GM23338 (cell line): Measurements from ENCODE around the gene PDIA6. TPM values are rescaled to one million over a fixed set of nuclear protein-coding genes. Genes with fewer than 3 reads are reported as not detected.
A peak's percentile ranks its signal among the peaks of the same experiment; 100 is the strongest.

ENCODE experiments used
- ATAC-seq: fragments of 200-7000 bp; cut with Tn5 transposase; 3 replicates; pipeline ENCODE4 v1.9.1; 2020
- DNase-seq: peaks from one replicate; pipeline ENCODE4 v3.0.0-alpha.2; 2015; ENCODE audit warnings: low spot score
- H2AFZ ChIP-seq: fragments of 200-600 bp; sonication (generic); 2 replicates; pipeline ENCODE4 v1.8.0; 2016; ENCODE audit warnings: antibody characterized with exemption, mild to moderate bottlenecking, moderate library complexity
- H3F3A ChIP-seq: fragments of 200-600 bp; sonication (generic); replicated peaks from 2 replicates; pipeline ENCODE4 v1.8.0; 2017; ENCODE audit warnings: antibody characterized with exemption, mixed run types, low read depth
- H3K27ac ChIP-seq: fragments of 200-600 bp; sonication (generic); 2 replicates; pipeline ENCODE4 v1.6.1; 2016; ENCODE audit warnings: low read depth
- H3K27me3 ChIP-seq: fragments of 200-600 bp; sonication (generic); 2 replicates; pipeline ENCODE4 v1.8.0; 2016; ENCODE audit warnings: mild to moderate bottlenecking, mixed run types, moderate library complexity; ENCODE audit not compliant: insufficient read depth
- H3K36me3 ChIP-seq: fragments of 200-600 bp; sonication (generic); 2 replicates; pipeline ENCODE4 v1.8.0; 2016; ENCODE audit warnings: mild to moderate bottlenecking; ENCODE audit not compliant: insufficient read depth
- H3K4me1 ChIP-seq: fragments of 200-600 bp; sonication (generic); 2 replicates; pipeline ENCODE4 v1.8.0; 2016; ENCODE audit warnings: mild to moderate bottlenecking, moderate library complexity; ENCODE audit not compliant: insufficient read depth
- H3K4me2 ChIP-seq: fragments of 200-600 bp; sonication (generic); 2 replicates; pipeline ENCODE4 v1.7.1; 2017; ENCODE audit warnings: mixed run types
- H3K4me3 ChIP-seq: fragments of 200-600 bp; sonication (generic); 2 replicates; pipeline ENCODE4 v1.6.1; 2016; ENCODE audit warnings: mixed run types
- H3K79me2 ChIP-seq: fragments of 200-600 bp; sonication (generic); replicated peaks from 2 replicates; pipeline ENCODE4 v1.8.0; 2017; ENCODE audit warnings: mild to moderate bottlenecking; ENCODE audit not compliant: insufficient read depth
- H3K9me2 ChIP-seq: fragments of 200-600 bp; sonication (generic); 2 replicates; pipeline ENCODE4 v1.8.0; 2017; ENCODE audit not compliant: insufficient read depth
- H4K20me1 ChIP-seq: fragments of 200-600 bp; sonication (generic); replicated peaks from 2 replicates; pipeline ENCODE4 v1.8.0; 2017; ENCODE audit warnings: mild to moderate bottlenecking; ENCODE audit not compliant: insufficient read depth
- H3K27ac Mint-ChIP-seq: 2 replicates; pipeline ENCODE4 v1.8.0; 2020; ENCODE audit warnings: inconsistent platforms, mild to moderate bottlenecking, moderate library complexity, mixed read lengths
- H3K27me3 Mint-ChIP-seq: 3 replicates; pipeline ENCODE4 v1.8.0; 2022; ENCODE audit warnings: low read depth, mild to moderate bottlenecking, moderate library complexity, mixed read lengths, inconsistent platforms; ENCODE audit not compliant: insufficient read depth, poor library complexity
- H3K36me3 Mint-ChIP-seq: 3 replicates; pipeline ENCODE4 v1.8.0; 2021; ENCODE audit warnings: low read depth, mild to moderate bottlenecking, inconsistent platforms, moderate library complexity, mixed read lengths
- H3K4me1 Mint-ChIP-seq: 3 replicates; pipeline ENCODE4 v1.8.0; 2020; ENCODE audit warnings: mild to moderate bottlenecking, inconsistent platforms, mixed read lengths
- H3K4me3 Mint-ChIP-seq: 3 replicates; pipeline ENCODE4 v1.8.0; 2021; ENCODE audit warnings: moderate library complexity, mild to moderate bottlenecking, inconsistent platforms, mixed read lengths
- H3K9me3 Mint-ChIP-seq: 3 replicates; pipeline ENCODE4 v1.8.0; 2020; ENCODE audit warnings: moderate library complexity, mild to moderate bottlenecking, inconsistent platforms, mixed read lengths
- CREB1 ChIP-seq: fragments of 250-450 bp; sonication (Bioruptor Pico); IDR thresholded peaks from 2 replicates; pipeline ENCODE4 v1.5.0; 2020; ENCODE audit warnings: low read depth, mild to moderate bottlenecking, moderate library complexity
- POLR2AphosphoS5 ChIP-seq: IDR thresholded peaks from 2 replicates; pipeline ENCODE4 v1.6.1; 2016; ENCODE audit warnings: antibody characterized with exemption, low read depth
- long read RNA-seq: library from polyadenylated mRNA; unstranded; transcript quantifications from one replicate; pipeline ENCODE4 v2.0.0, GENCODE V29; 2020; ENCODE audit not compliant: unreplicated experiment
- polyA plus RNA-seq: library from polyadenylated mRNA; unstranded; fragments of >200 nt; fragmentation: Nextera tagmentation; extraction: Ambion mirVana; gene quantifications from 2 replicates; pipeline ENCODE4 v1.2.1, GENCODE V29; 2016
- total RNA-seq: library from RNA; depleted of rRNA; stranded (reverse); fragments of >200 nt; shearing (Covaris generic); gene quantifications from 2 replicates; pipeline ENCODE4 v1.2.3, GENCODE V29; 2014; rRNA removed
- TF ChIP-seq, protein P1 (sequence below), 2 experiments: fragments of 200-600 bp in 1 of 2; sonication (generic) in 1 of 2; conservative IDR thresholded peaks; 2 replicates each; pipeline versions ENCODE4 v1.5.1 to v1.6.1; 2016 to 2017; ENCODE audit warnings: antibody characterized with exemption in 2 of 2, low read depth in 2 of 2, mild to moderate bottlenecking in 2 of 2, moderate library complexity in 1 of 2
- TF ChIP-seq, protein P2 (sequence below): IDR thresholded peaks from 2 replicates; pipeline ENCODE4 v1.6.1; 2016; ENCODE audit warnings: antibody characterized with exemption

The PDIA6 gene, protein sequence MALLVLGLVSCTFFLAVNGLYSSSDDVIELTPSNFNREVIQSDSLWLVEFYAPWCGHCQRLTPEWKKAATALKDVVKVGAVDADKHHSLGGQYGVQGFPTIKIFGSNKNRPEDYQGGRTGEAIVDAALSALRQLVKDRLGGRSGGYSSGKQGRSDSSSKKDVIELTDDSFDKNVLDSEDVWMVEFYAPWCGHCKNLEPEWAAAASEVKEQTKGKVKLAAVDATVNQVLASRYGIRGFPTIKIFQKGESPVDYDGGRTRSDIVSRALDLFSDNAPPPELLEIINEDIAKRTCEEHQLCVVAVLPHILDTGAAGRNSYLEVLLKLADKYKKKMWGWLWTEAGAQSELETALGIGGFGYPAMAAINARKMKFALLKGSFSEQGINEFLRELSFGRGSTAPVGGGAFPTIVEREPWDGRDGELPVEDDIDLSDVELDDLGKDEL
- total RNA-seq (374 and 382 TPM in 2 replicates), polyA plus RNA-seq (284 and 331 TPM in 2 replicates)
- long read RNA-seq, transcript PDIA6-201 (13 exons, 2,338 nt), result major isoform, 568 of 656 reads
- long read RNA-seq, partial matches to known transcripts, result 52 of 656 reads
- long read RNA-seq, other reads (novel, unspliced or antisense), result 36 of 656 reads

DNA sequence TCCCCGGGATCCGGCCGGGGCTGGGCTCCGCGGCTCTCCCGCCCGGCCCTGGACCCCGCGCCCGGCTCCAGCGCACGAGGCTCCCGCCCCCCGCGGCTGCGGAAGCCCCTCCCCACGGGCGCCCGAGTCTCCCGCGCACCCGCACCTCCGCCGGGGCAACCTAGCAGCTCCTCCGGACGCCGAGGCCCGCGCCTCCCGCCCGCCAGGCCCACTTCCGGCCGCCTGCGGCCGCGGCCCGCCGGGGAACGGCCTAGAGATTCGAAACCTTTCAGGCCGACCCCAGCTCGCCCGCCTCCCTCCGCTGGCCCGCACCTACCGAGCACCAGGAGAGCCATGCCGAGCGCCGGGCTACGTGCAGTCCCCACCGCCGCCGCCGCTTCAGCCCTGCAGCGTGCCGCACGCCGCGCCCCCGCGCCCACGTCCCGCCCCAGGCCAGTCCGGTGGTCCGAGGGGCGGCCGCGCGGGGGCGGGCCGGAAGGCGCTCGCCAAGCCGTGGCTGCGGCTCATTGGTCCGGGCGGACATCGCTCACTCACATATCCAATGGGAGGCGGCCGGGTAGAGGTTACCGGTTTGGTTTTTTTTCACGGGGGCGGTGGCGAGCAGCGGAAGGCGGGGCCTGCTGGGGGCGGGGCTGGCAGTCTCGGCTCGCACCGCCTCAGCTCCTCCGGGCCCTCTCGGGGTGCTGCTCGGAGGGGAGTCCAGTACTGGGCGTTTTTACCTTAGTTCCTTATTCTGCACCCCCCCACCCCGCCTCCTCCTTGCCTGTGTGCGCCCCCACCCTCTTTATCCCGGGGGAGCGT, at the start of gene PDIA6:
Gene PDIA6, minus strand, starts transcription at position 424 of the 801 bp plus-strand sequence. Its CDS starts 89 bp downstream, at position 335.
- H3K27me3 ChIP-seq, result no peaks in the 10 kb centered on the region
- H3K4me3 ChIP-seq, result peak within 1 kb of the TSS; percentile 73
- peak within 1 kb of the TSS; percentile 87 for H3K4me2 ChIP-seq
- H3K79me2 ChIP-seq, result peaks cover 49% of the 10 kb centered on the region
- peak; percentile 98 for DNase-seq
- ATAC-seq, result peak; percentile 93
- Mint-ChIP-seq H3K4me3 (peak within 1 kb of the TSS; percentile 95), H3K27me3 (peaks cover 13% of the 10 kb centered on the region), H3K36me3 (peaks cover 11% of the 10 kb centered on the region), H3K4me1 (peaks cover 33% of the 10 kb centered on the region), H3K27ac (peak within 1 kb of the TSS; percentile 96), H3K9me3 (no peaks in the 10 kb centered on the region)
- peak within 1 kb of the TSS; percentile 81; the same call in 1 of the 2 replicates for H3K27ac ChIP-seq
- H3K4me1 ChIP-seq, result peaks cover 30% of the 10 kb centered on the region
- peaks cover 10% of the 10 kb centered on the region; the same call in 1 of the 2 replicates for H3F3A ChIP-seq
- no peaks in the 10 kb centered on the region for H3K9me2 ChIP-seq
- H2AFZ ChIP-seq, result no peak within 1 kb of the TSS
- H4K20me1 ChIP-seq, result peaks cover 37% of the 10 kb centered on the region
- TF ChIP-seq, protein P1, sequence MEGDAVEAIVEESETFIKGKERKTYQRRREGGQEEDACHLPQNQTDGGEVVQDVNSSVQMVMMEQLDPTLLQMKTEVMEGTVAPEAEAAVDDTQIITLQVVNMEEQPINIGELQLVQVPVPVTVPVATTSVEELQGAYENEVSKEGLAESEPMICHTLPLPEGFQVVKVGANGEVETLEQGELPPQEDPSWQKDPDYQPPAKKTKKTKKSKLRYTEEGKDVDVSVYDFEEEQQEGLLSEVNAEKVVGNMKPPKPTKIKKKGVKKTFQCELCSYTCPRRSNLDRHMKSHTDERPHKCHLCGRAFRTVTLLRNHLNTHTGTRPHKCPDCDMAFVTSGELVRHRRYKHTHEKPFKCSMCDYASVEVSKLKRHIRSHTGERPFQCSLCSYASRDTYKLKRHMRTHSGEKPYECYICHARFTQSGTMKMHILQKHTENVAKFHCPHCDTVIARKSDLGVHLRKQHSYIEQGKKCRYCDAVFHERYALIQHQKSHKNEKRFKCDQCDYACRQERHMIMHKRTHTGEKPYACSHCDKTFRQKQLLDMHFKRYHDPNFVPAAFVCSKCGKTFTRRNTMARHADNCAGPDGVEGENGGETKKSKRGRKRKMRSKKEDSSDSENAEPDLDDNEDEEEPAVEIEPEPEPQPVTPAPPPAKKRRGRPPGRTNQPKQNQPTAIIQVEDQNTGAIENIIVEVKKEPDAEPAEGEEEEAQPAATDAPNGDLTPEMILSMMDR (conservative IDR thresholded peaks at IDR 0.05; ENCODE audit: low read depth in 2 of 2), result no peak
- TF ChIP-seq POLR2AphosphoS5, result peak; percentile 79
- TF ChIP-seq, protein P2, sequence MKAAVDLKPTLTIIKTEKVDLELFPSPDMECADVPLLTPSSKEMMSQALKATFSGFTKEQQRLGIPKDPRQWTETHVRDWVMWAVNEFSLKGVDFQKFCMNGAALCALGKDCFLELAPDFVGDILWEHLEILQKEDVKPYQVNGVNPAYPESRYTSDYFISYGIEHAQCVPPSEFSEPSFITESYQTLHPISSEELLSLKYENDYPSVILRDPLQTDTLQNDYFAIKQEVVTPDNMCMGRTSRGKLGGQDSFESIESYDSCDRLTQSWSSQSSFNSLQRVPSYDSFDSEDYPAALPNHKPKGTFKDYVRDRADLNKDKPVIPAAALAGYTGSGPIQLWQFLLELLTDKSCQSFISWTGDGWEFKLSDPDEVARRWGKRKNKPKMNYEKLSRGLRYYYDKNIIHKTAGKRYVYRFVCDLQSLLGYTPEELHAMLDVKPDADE, result peak; percentile 41; the same call in 1 of the 2 replicates
- TF ChIP-seq CREB1 (CRISPR knock-in tag), result peak; percentile 83
- H3K36me3 ChIP-seq, result no peaks in the 10 kb centered on the region; the same call in 1 of the 2 replicates

DNA sequence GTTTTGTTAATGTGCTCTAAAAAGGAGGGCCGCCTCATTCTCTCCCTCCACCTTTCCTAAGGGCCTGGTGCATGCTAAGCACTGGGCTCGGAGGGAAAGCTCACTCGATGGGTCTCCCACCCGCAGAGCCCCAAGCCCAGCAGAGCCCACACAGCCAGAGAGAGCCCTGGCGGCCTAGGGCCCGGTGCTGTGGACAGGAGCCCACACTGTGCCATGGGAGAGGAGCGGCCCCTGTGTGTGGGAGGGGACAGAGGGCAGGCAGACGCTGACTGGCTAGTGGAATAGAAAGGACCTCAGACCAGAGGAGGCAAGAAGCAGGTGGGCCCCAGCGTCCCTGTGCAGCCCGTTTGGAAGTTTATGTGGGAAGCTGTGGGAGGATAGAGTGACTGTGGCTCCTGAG, 49.7 kb upstream of the PDIA6 start:
- Mint-ChIP-seq H3K4me3 (no peak overlapping the region), H3K4me1 (peaks cover 12% of the 10 kb centered on the region; the same call in 2 of the 3 replicates), H3K9me3 (no peaks in the 10 kb centered on the region), H3K27me3 (peaks cover 5% of the 10 kb centered on the region), H3K27ac (peak overlapping the region; percentile 84; the same call in 1 of the 2 replicates), H3K36me3 (no peaks in the 10 kb centered on the region)
- no peak overlapping the region for H3K4me2 ChIP-seq
- no peak for TF ChIP-seq POLR2AphosphoS5
- no peak overlapping the region for H2AFZ ChIP-seq
- no peaks in the 10 kb centered on the region for H3F3A ChIP-seq
- H3K4me1 ChIP-seq, result no peaks in the 10 kb centered on the region
- no peaks in the 10 kb centered on the region for H3K36me3 ChIP-seq
- H4K20me1 ChIP-seq, result no peaks in the 10 kb centered on the region
- ATAC-seq (peak; percentile 54), DNase-seq (no peak)
- H3K9me2 ChIP-seq, result no peaks in the 10 kb centered on the region
- H3K79me2 ChIP-seq, result no peaks in the 10 kb centered on the region
- no peak overlapping the region for H3K27ac ChIP-seq
- no peak overlapping the region for H3K4me3 ChIP-seq
- H3K27me3 ChIP-seq, result no peaks in the 10 kb centered on the region
